Liver (tissue), 9 donors: ENCODE measurements around the gene MTARC2. TPM values are rescaled to one million over a fixed set of nuclear protein-coding genes. Genes with fewer than 3 reads are reported as not detected.
"Not testable (repeated sequence)": the region's sequence is repeated elsewhere in the genome, so short reads cannot be mapped to it uniquely, and the experiment has no call there.

Experiments
- DNase-seq: peaks from one replicate; pipeline ENCODE4 v3.0.0-alpha.2; 2017; ENCODE audit warnings: low spot score
- H3K27ac ChIP-seq, 2 donors: one replicate each; pipeline ENCODE4 v1.7.0; 2013; ENCODE audit warnings: inconsistent platforms in 2 of 2, low read length in 2 of 2, control low read depth in 1 of 2, low read depth in 1 of 2, mild to moderate bottlenecking in 1 of 2
- H3K27me3 ChIP-seq, 4 donors: one replicate each; pipeline versions ENCODE4 v1.6.1 to v1.7.0; 2013; ENCODE audit warnings: low read length in 3 of 4, inconsistent platforms in 1 of 4, mild to moderate bottlenecking in 1 of 4, moderate library complexity in 1 of 4; ENCODE audit not compliant: control insufficient read depth in 4 of 4, insufficient read depth in 4 of 4
- H3K36me3 ChIP-seq, 4 donors: one replicate each; pipeline versions ENCODE4 v1.6.1 to v1.7.0; 2013; ENCODE audit warnings: low read length in 3 of 4, mild to moderate bottlenecking in 3 of 4, low read depth in 1 of 4, moderate library complexity in 1 of 4; ENCODE audit not compliant: control insufficient read depth in 4 of 4, insufficient read depth in 3 of 4
- H3K4me1 ChIP-seq, 4 donors: one replicate each; pipeline versions ENCODE4 v1.6.1 to v1.7.0; 2013; ENCODE audit warnings: low read length in 3 of 4, mild to moderate bottlenecking in 3 of 4, moderate library complexity in 1 of 4; ENCODE audit not compliant: control insufficient read depth in 4 of 4, insufficient read depth in 4 of 4
- H3K4me3 ChIP-seq, 3 donors: one replicate each; pipeline versions ENCODE4 v1.6.1 to v1.7.0; 2013; ENCODE audit warnings: low read length in 3 of 3, control low read depth in 1 of 3, low read depth in 1 of 3, mild to moderate bottlenecking in 1 of 3
- H3K9ac ChIP-seq, 2 donors: one replicate each; pipeline ENCODE4 v1.7.0; 2013; ENCODE audit warnings: low read length in 2 of 2, mild to moderate bottlenecking in 2 of 2, moderate library complexity in 2 of 2, control low read depth in 1 of 2, low read depth in 1 of 2
- H3K9me3 ChIP-seq, 4 donors: one replicate each; pipeline versions ENCODE4 v1.6.1 to v1.7.0; 2013; ENCODE audit warnings: low read length in 3 of 4; ENCODE audit not compliant: control insufficient read depth in 4 of 4
- FOXA1 ChIP-seq: IDR thresholded peaks from 2 replicates; pipeline ENCODE4 v1.6.1; 2016; ENCODE audit warnings: antibody characterized with exemption
- FOXA2 ChIP-seq: IDR thresholded peaks from 2 replicates; pipeline ENCODE4 v1.6.1; 2016; ENCODE audit warnings: antibody characterized with exemption
- HNF4A ChIP-seq, 2 donors: conservative IDR thresholded peaks; 2 replicates each; pipeline ENCODE4 v1.6.1; 2016; ENCODE audit warnings: antibody characterized with exemption in 2 of 2, mild to moderate bottlenecking in 2 of 2
- NR2F2 ChIP-seq: IDR thresholded peaks from 2 replicates; pipeline ENCODE4 v1.6.1; 2016; ENCODE audit warnings: antibody characterized with exemption
- RAD21 ChIP-seq, 2 donors: IDR thresholded peaks; 2 replicates each; pipeline ENCODE4 v1.6.1; 2016; ENCODE audit warnings: antibody characterized with exemption in 2 of 2, mild to moderate bottlenecking in 2 of 2
- RXRA ChIP-seq, 2 donors: IDR thresholded peaks; 2 replicates each; pipeline ENCODE4 v1.6.1; 2017 to 2018; ENCODE audit warnings: antibody characterized with exemption in 2 of 2, mild to moderate bottlenecking in 1 of 2
- SP1 ChIP-seq: IDR thresholded peaks from 2 replicates; pipeline ENCODE4 v1.6.1; 2018; ENCODE audit warnings: antibody characterized with exemption, mild to moderate bottlenecking
- WGBS: extraction: QIAGEN DNeasy Blood & Tissue Kit; methylation state at CpG from one replicate; pipeline ENCODE4 v1.1.7; 2013; 5-methylcytosine and 5-hydroxymethylcytosine counted together
- polyA plus RNA-seq, 2 donors: library from polyadenylated mRNA; stranded (reverse) in 1 of 2; unstranded in 1 of 2; fragments of 200-250 nt in 1 of 2; fragments of >200 nt in 1 of 2; fragmentation: Nextera tagmentation in 1 of 2; extraction: Ambion mirVana in 1 of 2; gene quantifications; one replicate each; pipeline versions ENCODE4 v1.2.1 to v1.2.3, GENCODE V29; 2013 to 2015
- total RNA-seq, 2 donors: library from RNA; depleted of rRNA; stranded (reverse); fragments of >200 nt; gene quantifications; one replicate each; pipeline ENCODE4 v1.2.3, GENCODE V29; 2014
- TF ChIP-seq, protein P1 (sequence below): IDR thresholded peaks from 2 replicates; pipeline ENCODE4 v1.6.1; 2016; ENCODE audit warnings: antibody characterized with exemption
- TF ChIP-seq, protein P2 (sequence below): IDR thresholded peaks from 2 replicates; pipeline ENCODE4 v1.6.1; 2016; ENCODE audit warnings: antibody characterized with exemption, mild to moderate bottlenecking
- TF ChIP-seq, protein P3 (sequence below): fragments of 150-350 bp; IDR thresholded peaks from 2 replicates; pipeline ENCODE4 v1.5.1; 2017; ENCODE audit warnings: improper control_type of control experiment, low read depth, low read length; ENCODE audit not compliant: missing input control
- donor health status: healthy.
- donor health status: healthy.
- donor health status: healthy.
- donor health status: healthy.
- donor health status: healthy.

MTARC2 gene
- total and polyA plus RNA-seq, 4 donors, result 24.9 to 96.1 (median 71.4) TPM

DNA sequence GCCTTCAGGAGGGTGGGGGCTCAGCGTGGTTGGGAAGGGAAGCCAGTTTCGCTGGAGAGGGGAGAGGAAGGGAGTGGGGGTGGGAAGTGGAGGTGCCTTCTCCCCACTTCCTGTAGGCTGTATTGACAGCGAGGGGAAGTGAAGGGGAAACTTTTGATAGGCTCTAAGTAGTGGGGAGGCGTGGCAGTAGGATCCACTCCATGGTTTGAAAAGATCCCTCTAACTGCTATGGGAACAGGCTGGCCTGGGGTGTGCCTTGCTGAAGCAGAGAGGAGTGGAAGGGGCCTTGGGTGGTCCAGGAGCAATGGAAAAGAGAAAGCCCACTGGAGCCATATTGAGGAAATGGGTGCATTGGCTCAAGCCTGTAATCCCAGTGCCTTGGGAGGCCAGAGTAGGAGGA lies 37.8 kb upstream of the MTARC2 start (continued):
- TF ChIP-seq NR2F2 (no peak), FOXA2 (no peak)

DNA sequence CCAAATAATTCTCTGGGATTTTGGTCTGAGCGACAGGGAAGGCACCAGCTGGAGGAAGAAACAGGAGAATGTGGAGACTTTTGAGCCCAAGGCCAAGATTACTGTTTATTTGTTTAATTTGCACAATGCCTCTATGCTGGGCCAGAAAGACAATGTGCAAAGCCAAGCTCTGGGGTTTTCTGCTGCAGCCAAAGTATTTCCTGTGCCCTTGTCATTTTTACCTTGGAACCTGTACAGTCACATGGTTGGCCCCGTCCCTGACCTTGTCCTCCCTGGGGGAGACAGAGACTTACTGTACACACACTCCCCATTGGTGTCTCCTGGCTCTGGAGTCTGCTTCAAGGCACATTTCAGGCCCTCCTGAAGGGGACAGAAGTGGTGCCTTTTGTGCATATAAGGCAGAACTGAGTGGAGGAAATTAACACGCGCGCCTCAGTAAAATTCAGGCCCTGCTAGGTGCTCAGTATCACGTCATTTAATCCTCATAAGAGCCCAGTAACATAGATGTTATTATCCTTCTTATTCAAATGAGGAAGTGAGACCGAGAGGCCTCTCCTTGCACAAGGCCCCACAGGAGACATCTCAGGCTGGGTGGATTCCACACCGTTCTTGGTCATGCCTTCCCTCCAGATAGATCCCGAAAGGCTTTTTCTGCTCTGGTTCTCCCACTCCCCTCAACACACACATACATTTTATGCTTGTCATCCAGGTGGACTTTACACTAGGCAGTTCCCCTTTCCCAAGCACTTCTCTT lies 36.9 kb upstream of the MTARC2 start:
- no peak overlapping the region for H3K9ac ChIP-seq
- peaks cover 6 to 29% (median 19%) of the 10 kb centered on the region in 4 donors for H3K4me1 ChIP-seq
- H3K9me3 ChIP-seq, result no peaks in the 10 kb centered on the region
- DNase-seq, result no peak
- no peak overlapping the region for H3K4me3 ChIP-seq
- 71% methylated on average over 9 of the region's 9 CpGs for whole genome bisulfite sequencing
- H3K27me3 ChIP-seq, result no peaks in the 10 kb centered on the region
- H3K36me3 ChIP-seq, result no peaks in the 10 kb centered on the region
- TF ChIP-seq RAD21 (IDR thresholded peaks at IDR 0.05), result no peak
- no peak for TF ChIP-seq SP1
- peak in 1 of 2 donors; percentile 16 for TF ChIP-seq RXRA (IDR thresholded peaks at IDR 0.05)
- TF ChIP-seq HNF4A (conservative IDR thresholded peaks at IDR 0.05), result peak; percentile 8 to 15
- TF ChIP-seq, protein P1, sequence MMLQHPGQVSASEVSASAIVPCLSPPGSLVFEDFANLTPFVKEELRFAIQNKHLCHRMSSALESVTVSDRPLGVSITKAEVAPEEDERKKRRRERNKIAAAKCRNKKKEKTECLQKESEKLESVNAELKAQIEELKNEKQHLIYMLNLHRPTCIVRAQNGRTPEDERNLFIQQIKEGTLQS, result no peak
- TF ChIP-seq FOXA1, result no peak
- H3K27ac ChIP-seq, result no peak overlapping the region

DNA sequence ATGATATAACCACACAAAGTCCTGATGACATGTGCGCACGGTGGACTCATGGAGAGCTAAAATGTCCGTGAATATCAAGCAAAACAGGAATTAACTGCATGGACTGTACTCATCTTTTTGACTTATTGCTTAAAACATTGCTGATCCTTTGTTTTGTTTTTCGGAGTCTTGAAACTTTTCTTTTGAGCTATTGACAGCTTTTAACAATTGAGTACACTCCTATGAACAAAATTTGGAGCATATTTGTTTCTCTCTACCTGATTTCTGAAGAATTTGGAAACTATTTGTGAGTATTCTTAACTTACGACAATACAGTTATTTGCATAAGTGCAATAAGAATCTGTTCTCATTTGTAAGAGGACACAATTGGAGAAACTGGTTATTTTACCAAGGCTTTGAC lies 32.1 kb upstream of the MTARC2 start:
- not testable (repeated sequence) for H3K4me1 ChIP-seq, H3K4me3 ChIP-seq, DNase-seq, H3K27ac ChIP-seq, H3K9me3 ChIP-seq, H3K9ac ChIP-seq, H3K36me3 ChIP-seq, H3K27me3 ChIP-seq
- WGBS, result 86% methylated on average over 5 of the region's 5 CpGs

DNA sequence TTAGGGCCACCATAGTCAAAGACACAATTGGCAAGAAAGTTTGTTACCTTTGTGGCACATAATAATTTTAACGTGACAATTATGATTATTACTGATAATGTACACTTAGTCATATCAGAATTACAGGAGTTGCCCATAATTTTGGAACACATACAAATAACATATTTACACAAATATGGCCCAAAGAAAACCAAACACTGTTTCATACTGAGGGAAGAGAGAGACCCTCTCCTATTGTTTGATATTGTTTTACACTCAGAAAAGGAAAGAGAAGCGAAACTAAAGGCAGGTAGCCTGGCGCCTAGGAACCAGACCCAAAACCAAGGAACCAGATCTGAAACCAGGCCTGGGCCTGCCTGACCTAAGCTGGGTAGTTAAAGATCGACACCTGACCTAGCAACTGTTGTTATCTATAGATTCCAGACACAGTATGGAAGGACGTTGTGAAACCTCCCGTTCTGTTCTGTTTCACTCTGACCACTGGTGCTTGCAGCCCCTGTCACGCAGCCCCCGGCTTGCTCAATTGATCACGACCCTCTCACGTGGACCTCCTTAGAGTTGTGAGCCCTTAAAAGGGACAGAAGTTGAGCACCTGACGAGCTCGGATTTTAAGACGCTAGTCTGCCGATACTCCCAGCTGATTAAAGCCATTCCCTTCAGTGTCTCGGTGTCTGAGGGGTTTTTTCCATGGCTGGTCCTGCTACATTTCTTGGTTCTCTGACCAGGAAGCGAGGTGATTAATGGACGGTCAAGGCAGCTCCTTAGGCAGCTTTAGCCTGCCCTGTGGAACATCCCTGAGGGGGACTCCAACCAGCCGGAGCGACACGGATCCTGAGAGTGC lies 30.1 kb upstream of the MTARC2 start:
- Histone ChIP-seq H3K9ac (no peak overlapping the region), H3K9me3 (no peaks in the 10 kb centered on the region), H3K4me3 (no peak overlapping the region), H3K27ac (no peak overlapping the region), H3K36me3 (no peaks in the 10 kb centered on the region), H3K27me3 (no peaks in the 10 kb centered on the region), H3K4me1 (peaks cover 0 to 5% (median 0%) of the 10 kb centered on the region in 4 donors)
- 92% methylated on average over 20 of the region's 20 CpGs for WGBS
- DNase-seq, result no peak
- TF ChIP-seq HNF4A (conservative IDR thresholded peaks at IDR 0.05), result no peak
- TF ChIP-seq, protein P2, sequence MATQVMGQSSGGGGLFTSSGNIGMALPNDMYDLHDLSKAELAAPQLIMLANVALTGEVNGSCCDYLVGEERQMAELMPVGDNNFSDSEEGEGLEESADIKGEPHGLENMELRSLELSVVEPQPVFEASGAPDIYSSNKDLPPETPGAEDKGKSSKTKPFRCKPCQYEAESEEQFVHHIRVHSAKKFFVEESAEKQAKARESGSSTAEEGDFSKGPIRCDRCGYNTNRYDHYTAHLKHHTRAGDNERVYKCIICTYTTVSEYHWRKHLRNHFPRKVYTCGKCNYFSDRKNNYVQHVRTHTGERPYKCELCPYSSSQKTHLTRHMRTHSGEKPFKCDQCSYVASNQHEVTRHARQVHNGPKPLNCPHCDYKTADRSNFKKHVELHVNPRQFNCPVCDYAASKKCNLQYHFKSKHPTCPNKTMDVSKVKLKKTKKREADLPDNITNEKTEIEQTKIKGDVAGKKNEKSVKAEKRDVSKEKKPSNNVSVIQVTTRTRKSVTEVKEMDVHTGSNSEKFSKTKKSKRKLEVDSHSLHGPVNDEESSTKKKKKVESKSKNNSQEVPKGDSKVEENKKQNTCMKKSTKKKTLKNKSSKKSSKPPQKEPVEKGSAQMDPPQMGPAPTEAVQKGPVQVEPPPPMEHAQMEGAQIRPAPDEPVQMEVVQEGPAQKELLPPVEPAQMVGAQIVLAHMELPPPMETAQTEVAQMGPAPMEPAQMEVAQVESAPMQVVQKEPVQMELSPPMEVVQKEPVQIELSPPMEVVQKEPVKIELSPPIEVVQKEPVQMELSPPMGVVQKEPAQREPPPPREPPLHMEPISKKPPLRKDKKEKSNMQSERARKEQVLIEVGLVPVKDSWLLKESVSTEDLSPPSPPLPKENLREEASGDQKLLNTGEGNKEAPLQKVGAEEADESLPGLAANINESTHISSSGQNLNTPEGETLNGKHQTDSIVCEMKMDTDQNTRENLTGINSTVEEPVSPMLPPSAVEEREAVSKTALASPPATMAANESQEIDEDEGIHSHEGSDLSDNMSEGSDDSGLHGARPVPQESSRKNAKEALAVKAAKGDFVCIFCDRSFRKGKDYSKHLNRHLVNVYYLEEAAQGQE, result no peak
- TF ChIP-seq, protein P3, sequence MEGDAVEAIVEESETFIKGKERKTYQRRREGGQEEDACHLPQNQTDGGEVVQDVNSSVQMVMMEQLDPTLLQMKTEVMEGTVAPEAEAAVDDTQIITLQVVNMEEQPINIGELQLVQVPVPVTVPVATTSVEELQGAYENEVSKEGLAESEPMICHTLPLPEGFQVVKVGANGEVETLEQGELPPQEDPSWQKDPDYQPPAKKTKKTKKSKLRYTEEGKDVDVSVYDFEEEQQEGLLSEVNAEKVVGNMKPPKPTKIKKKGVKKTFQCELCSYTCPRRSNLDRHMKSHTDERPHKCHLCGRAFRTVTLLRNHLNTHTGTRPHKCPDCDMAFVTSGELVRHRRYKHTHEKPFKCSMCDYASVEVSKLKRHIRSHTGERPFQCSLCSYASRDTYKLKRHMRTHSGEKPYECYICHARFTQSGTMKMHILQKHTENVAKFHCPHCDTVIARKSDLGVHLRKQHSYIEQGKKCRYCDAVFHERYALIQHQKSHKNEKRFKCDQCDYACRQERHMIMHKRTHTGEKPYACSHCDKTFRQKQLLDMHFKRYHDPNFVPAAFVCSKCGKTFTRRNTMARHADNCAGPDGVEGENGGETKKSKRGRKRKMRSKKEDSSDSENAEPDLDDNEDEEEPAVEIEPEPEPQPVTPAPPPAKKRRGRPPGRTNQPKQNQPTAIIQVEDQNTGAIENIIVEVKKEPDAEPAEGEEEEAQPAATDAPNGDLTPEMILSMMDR, result no peak
